Right lobe of liver (tissue), 6 donors: ENCODE data around the gene ELMO1. TPM values are rescaled to one million over a fixed set of nuclear protein-coding genes. Genes with fewer than 3 reads are reported as not detected.

Source experiments
- ATAC-seq, 4 donors: fragments of 200-7000 bp; cut with Tn5 transposase; one replicate each; pipeline ENCODE4 v1.9.1; 2020; ENCODE audit warnings: mild to moderate bottlenecking in 4 of 4, moderate library complexity in 4 of 4
- DNase-seq, 3 donors: peaks; one replicate each; pipeline ENCODE4 v3.0.0-alpha.2; 2020
- H3K27ac ChIP-seq, 3 donors: fragments of 200-600 bp; one replicate each; pipeline ENCODE4 v1.8.0; 2022
- H3K27me3 ChIP-seq, 2 donors: fragments of 200-600 bp; one replicate each; pipeline ENCODE4 v1.8.0; 2022
- H3K36me3 ChIP-seq, 4 donors: fragments of 200-600 bp; sonication (generic) in 1 of 4; one replicate each; pipeline versions ENCODE4 v1.5.1 to v1.8.0; 2017 to 2022; ENCODE audit warnings: control low read depth in 1 of 4
- H3K4me1 ChIP-seq, 4 donors: fragments of 200-600 bp; sonication (generic) in 1 of 4; one replicate each; pipeline versions ENCODE4 v1.5.1 to v1.8.0; 2017 to 2022; ENCODE audit warnings: control low read depth in 1 of 4
- H3K4me3 ChIP-seq, 3 donors: fragments of 200-600 bp; one replicate each; pipeline ENCODE4 v1.8.0; 2022
- H3K9me3 ChIP-seq, 4 donors: fragments of 200-600 bp; sonication (generic) in 1 of 4; one replicate each; pipeline versions ENCODE4 v1.5.1 to v1.8.0; 2017 to 2022; ENCODE audit warnings: control low read depth in 1 of 4
- POLR2A ChIP-seq: fragments of 450-650 bp; IDR thresholded peaks from one replicate; pipeline ENCODE4 v1.6.1; 2017; ENCODE audit warnings: antibody characterized with exemption, mild to moderate bottlenecking
- WGBS: methylation state at CpG from one replicate; pipeline ENCODE4 v1.1.6; 2018; ENCODE audit warnings: low coverage, low lambda C conversion rate; ENCODE audit not compliant: insufficient coverage; ENCODE audit errors: missing lambda C conversion rate; 5-methylcytosine and 5-hydroxymethylcytosine counted together
- intact Hi-C, 2 donors: fragments of 100-400 bp; cut with DNase I; formaldehyde crosslinking; loops; one replicate each; pipeline versions ENCODE4 v1.11.2 to v1.14.1; 2022
- total RNA-seq, 6 experiments: library from RNA; depleted of rRNA in 2 of 6; stranded (reverse); fragments of >200 nt in 2 of 6; fragmentation: NEBNext Ultra II Directional in 3 of 6; extraction: Animal tissue kit (Norgen Biotek cat#: 25700) in 3 of 6; gene quantifications; one replicate each; pipeline versions ENCODE4 v1.1.0 to v1.2.4, GENCODE V29; 2016 to 2023
- TF ChIP-seq, protein P1 (sequence below), 4 donors: fragments of 200-600 bp in 3 of 4; fragments of 450-650 bp in 1 of 4; IDR thresholded peaks; one replicate each; pipeline versions ENCODE4 v1.5.1 to v1.8.0; 2016 to 2022; ENCODE audit warnings: antibody characterized with exemption in 4 of 4, mild to moderate bottlenecking in 2 of 4
- donor health status: DM: no; HTN: yes; CAD: no.
- donor health status: DM: no; HTN: no; CAD: no.
- donor health status: DM: no; HTN: no; CAD: no.
- donor health status: DM: no; HTN: yes; CAD: no.
- donor health status: DM: no; HTN: yes; CAD: no.

Gene ELMO1
- total RNA-seq, 6 experiments from 2014 or later = 18.4 to 55.4 (median 25.1) TPM

DNA sequence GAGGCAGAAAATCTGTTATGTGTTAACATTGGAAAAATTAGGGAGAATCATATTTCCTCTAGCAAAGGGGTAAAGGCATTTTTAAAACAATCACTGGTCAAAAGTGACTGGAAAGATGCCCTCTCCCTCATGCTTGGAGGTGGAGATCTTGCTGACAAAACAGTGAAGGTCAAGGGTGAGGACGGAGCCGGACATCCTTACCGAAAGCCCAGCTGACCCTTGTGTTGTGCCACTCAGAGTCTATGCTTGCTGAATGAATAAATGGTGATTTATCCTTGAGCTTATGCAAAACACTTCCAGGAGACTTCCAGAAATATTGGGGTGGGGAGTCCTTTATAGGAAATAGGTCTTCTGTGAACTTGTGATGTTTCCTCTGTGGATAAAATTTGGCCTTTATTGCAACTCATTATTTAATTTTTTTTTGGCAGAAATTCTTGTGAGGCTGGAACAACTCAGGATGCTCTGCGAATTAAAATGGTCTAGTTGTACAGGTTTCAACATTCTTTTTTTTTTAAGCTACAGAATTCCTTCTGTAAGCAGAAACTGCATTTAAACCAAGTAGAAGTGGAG, 28.3 kb upstream of the ELMO1 start:
- 39% methylated on average over 1 of the region's 4 CpGs for WGBS
- peak; percentile 30 to 69 (median 50) for ATAC-seq
- no peaks in the 10 kb centered on the region for H3K36me3 ChIP-seq
- no peaks in the 10 kb centered on the region for H3K4me1 ChIP-seq
- H3K9me3 ChIP-seq = no peaks in the 10 kb centered on the region
- H3K27me3 ChIP-seq = no peaks in the 10 kb centered on the region
- intact Hi-C loops = no loop called here
- TF ChIP-seq POLR2A = no peak
- TF ChIP-seq, protein P1, sequence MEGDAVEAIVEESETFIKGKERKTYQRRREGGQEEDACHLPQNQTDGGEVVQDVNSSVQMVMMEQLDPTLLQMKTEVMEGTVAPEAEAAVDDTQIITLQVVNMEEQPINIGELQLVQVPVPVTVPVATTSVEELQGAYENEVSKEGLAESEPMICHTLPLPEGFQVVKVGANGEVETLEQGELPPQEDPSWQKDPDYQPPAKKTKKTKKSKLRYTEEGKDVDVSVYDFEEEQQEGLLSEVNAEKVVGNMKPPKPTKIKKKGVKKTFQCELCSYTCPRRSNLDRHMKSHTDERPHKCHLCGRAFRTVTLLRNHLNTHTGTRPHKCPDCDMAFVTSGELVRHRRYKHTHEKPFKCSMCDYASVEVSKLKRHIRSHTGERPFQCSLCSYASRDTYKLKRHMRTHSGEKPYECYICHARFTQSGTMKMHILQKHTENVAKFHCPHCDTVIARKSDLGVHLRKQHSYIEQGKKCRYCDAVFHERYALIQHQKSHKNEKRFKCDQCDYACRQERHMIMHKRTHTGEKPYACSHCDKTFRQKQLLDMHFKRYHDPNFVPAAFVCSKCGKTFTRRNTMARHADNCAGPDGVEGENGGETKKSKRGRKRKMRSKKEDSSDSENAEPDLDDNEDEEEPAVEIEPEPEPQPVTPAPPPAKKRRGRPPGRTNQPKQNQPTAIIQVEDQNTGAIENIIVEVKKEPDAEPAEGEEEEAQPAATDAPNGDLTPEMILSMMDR (IDR thresholded peaks at IDR 0.05) = no peak
- no peak for DNase-seq
- no peak overlapping the region for H3K4me3 ChIP-seq
- H3K27ac ChIP-seq = no peak overlapping the region

DNA sequence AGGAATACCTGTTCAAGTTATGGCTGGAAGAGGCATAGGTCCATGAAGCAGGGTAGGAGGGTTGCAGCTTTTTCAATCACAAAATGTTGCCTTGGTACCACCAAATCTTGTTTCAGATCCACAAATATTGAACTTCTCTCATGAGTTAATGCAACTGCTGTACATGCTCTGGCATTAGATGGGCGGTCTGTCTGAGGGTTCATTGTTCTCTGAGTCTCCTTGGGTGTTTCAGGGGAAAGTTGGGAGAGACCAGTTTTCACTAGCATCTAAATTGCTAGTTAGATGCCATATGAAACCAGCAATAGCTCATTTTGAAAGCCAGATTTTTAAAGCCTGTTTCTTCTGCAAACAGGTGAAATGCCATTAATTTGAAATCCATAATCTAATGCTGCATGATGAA, 27.8 kb upstream of the ELMO1 start:
- no peaks in the 10 kb centered on the region for H3K27me3 ChIP-seq
- no peak overlapping the region for H3K4me3 ChIP-seq
- 57% methylated on average over 1 of the region's 1 CpG for WGBS
- intact Hi-C loops = no loop called here
- H3K36me3 ChIP-seq = no peaks in the 10 kb centered on the region
- H3K9me3 ChIP-seq = no peaks in the 10 kb centered on the region
- no peak for TF ChIP-seq POLR2A
- TF ChIP-seq, protein P1 (IDR thresholded peaks at IDR 0.05) = no peak
- ATAC-seq (no peak), DNase-seq (no peak)
- no peaks in the 10 kb centered on the region for H3K4me1 ChIP-seq
- no peak overlapping the region for H3K27ac ChIP-seq

DNA sequence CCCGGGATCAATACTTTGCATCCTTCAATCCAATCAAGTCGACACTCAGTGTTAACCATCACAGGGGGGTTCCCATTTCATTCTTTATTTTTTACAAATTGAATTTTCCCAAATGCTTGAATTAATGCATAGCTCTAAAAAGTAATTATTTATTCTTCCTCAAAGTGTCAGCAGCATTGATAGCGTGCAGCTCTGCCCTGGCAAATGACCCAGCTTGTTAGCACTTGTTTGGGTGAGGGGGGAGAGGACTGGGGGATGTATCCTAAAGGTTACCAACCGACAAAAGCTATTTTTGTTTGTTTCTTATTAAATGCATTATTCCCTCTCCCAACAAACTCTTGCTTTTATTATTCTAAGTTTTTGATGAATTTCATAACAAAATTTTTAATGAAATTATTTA, 27.0 kb upstream of the ELMO1 start:
- TF ChIP-seq POLR2A = no peak
- TF ChIP-seq, protein P1 (IDR thresholded peaks at IDR 0.05) = no peak
- H3K9me3 ChIP-seq = no peaks in the 10 kb centered on the region
- DNase-seq (no peak), ATAC-seq (no peak)
- intact Hi-C loops = no loop called here
- no peaks in the 10 kb centered on the region for H3K27me3 ChIP-seq
- WGBS = 86% methylated on average over 4 of the region's 4 CpGs
- no peaks in the 10 kb centered on the region for H3K4me1 ChIP-seq
- no peak overlapping the region for H3K27ac ChIP-seq
- H3K4me3 ChIP-seq = no peak overlapping the region
- H3K36me3 ChIP-seq = no peaks in the 10 kb centered on the region

DNA sequence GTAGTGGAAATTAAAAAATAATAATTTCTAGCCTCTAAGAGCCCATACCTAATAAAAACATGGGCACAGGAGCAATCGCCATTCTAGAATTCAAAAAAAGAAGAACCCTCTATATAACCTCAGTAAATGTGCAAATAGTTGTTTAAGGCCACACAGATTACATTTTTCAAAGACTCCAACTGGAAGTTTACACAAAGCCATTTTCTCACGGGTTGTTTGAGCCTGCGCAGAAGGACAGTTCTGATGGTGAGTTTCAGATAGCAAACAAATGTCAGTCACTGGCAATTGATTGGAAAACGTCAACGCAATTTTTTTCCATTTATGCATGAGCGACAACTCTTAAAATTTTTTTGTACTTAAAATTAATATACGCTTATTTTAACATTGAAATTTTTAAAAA, 23.0 kb upstream of the ELMO1 start:
- ATAC-seq = no peak
- 46% methylated on average over 7 of the region's 7 CpGs for WGBS
- no peak for DNase-seq
- Histone ChIP-seq H3K36me3 (no peaks in the 10 kb centered on the region), H3K4me1 (no peaks in the 10 kb centered on the region), H3K27me3 (no peaks in the 10 kb centered on the region), H3K4me3 (no peak overlapping the region), H3K27ac (no peak overlapping the region), H3K9me3 (no peaks in the 10 kb centered on the region)
- intact Hi-C loops = no loop called here
- TF ChIP-seq, protein P1 (IDR thresholded peaks at IDR 0.05) = no peak
- TF ChIP-seq POLR2A = no peak

DNA sequence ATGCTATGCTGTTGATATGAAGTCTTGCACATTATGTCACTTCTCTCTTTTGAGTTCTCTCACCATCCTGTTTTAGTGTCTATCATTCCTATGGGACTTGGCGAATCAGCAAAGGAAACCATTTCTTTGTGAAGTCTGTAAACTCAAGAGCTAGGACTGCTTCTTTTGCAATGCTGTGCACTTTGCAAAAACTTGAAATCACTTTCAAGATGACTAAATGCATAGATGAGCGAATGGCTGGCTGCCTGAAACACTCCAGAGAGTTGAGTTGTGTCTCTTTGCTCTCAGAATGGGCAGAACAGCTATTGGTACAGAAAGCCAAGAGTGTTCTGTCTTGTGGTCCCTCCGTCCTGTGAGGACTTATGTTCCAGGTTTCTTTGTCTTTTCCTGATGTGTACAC, 18.3 kb upstream of the ELMO1 start:
- no peak overlapping the region for H3K27ac ChIP-seq
- no peaks in the 10 kb centered on the region for H3K27me3 ChIP-seq
- H3K36me3 ChIP-seq = no peaks in the 10 kb centered on the region
- no peaks in the 10 kb centered on the region for H3K4me1 ChIP-seq
- no peak for TF ChIP-seq POLR2A
- TF ChIP-seq, protein P1 (IDR thresholded peaks at IDR 0.05) = no peak
- ATAC-seq = no peak
- H3K9me3 ChIP-seq = no peaks in the 10 kb centered on the region
- intact Hi-C loops = no loop called here
- DNase-seq = no peak
- H3K4me3 ChIP-seq = no peak overlapping the region
- WGBS = 91% methylated on average over 3 of the region's 3 CpGs
